Omental fat pad (tissue), 4 donors: ENCODE measurements around the gene CLSTN1. TPM values are rescaled to one million over a fixed set of nuclear protein-coding genes. Genes with fewer than 3 reads are reported as not detected.
"Not testable (repeated sequence)": the region's sequence is repeated elsewhere in the genome, so short reads cannot be mapped to it uniquely, and the experiment has no call there.

Experiments used
- ATAC-seq: fragments of 150-250 bp; one replicate; pipeline ENCODE4 v1.9.1; 2016; ENCODE audit warnings: mild to moderate bottlenecking, moderate library complexity; ENCODE audit not compliant: low FRiP score
- DNase-seq: peaks from one replicate; pipeline ENCODE4 v3.0.0-alpha.2; 2019; ENCODE audit warnings: low spot score
- CTCF ChIP-seq, 3 donors: fragments of 450-650 bp; IDR thresholded peaks; one replicate each; pipeline ENCODE4 v1.5.1; 2016 to 2017; ENCODE audit warnings: antibody characterized with exemption in 3 of 3, mild to moderate bottlenecking in 3 of 3, moderate library complexity in 2 of 3
- total RNA-seq, 4 donors: library from RNA; depleted of rRNA; stranded (reverse); fragments of >200 nt; gene quantifications; one replicate each; pipeline ENCODE4 v1.1.0, GENCODE V29; 2016

CLSTN1 gene
- total RNA-seq, 4 donors from 2014 or later = 28.3 to 41.0 (median 30.1) TPM

- ATAC-seq (no peak), DNase-seq (no peak)
- no peak for TF ChIP-seq CTCF (IDR thresholded peaks at IDR 0.05)
These were observed 12.4 kb downstream of the CLSTN1 start for GRCh38 chr1:9811239-9811966.

GRCh38 chr1:9809100-9809510 is 14.7 kb downstream of the CLSTN1 start:
- ATAC-seq = no peak
- no peak for DNase-seq
- no peak for TF ChIP-seq CTCF (IDR thresholded peaks at IDR 0.05)

GRCh38 chr1:9808459-9808858 is 15.3 kb downstream of the CLSTN1 start:
- no peak for TF ChIP-seq CTCF (IDR thresholded peaks at IDR 0.05)
- ATAC-seq (no peak), DNase-seq (no peak)

- no peak for TF ChIP-seq CTCF (IDR thresholded peaks at IDR 0.05)
- ATAC-seq (no peak), DNase-seq (no peak)
These were observed 16.2 kb downstream of the CLSTN1 start for GRCh38 chr1:9807541-9807940.

- ATAC-seq, DNase-seq: not testable (repeated sequence)
These were observed 17.8 kb downstream of the CLSTN1 start for GRCh38 chr1:9805972-9806371.

- DNase-seq (no peak), ATAC-seq (no peak)
- TF ChIP-seq CTCF (IDR thresholded peaks at IDR 0.05) = no peak
These were observed 18.7 kb downstream of the CLSTN1 start for GRCh38 chr1:9805006-9805508.

- DNase-seq, ATAC-seq: not testable (repeated sequence)
These were observed 20.5 kb downstream of the CLSTN1 start for GRCh38 chr1:9803003-9803918.
